Measurements from ENCODE around the gene CSNK1A1.
"Not testable (repeated sequence)": the region's sequence is repeated elsewhere in the genome, so short reads cannot be mapped to it uniquely, and the experiment has no call there.

Gene CSNK1A1

DNA sequence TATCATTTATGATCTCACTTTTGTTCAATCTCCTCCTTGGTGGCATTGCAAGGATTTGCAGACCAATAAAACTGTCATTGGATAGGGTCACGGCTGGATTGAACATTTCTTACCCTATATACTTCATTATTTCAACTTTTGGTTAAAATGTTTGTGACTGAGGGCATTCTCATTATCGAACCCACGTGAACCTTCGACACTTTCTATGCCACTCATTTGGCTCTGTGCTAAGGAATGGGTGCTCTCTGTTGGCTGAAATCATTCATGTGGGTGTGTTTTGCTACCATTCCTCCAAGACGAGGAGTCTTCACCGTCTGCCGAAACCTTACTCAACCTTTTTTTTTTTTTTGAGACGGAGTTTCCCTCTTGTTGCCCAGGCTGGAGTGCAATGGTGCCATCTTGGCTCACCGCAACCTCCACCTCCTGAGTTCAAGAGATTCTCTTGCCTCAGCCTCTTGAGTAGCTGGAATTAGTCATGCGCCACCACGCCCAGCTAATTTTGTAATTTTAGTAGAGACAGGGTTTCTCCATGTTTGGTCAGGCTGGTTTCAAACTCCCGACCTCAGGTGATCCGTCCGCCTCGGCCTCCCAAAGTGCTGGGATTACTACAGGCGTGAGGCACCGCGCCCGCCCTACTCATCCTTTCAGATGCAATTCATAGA lies 62.5 kb downstream of the CSNK1A1 start:
- DNase-seq = peak in 1 of 2 donors; percentile 11

DNA sequence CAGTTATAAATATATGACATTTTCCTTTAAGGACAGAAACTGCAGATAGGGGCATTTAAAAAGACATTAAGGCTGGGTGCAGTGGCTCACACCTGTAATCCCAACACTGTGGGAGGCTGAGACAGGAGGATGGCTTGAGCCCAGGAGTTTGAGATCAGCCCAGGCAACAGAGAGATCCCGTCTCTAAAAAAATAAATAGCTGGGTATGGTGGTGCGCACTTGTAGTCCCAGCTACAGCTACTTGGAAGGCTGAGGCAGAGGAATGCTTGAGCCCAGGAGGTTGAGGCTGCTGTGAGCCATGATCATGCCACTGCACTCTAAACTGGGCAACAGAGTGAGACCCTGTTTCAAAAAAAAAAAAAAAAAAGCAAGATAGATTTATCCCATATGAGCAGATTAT lies 63.6 kb downstream of the CSNK1A1 start:
- DNase-seq = no peak

DNA sequence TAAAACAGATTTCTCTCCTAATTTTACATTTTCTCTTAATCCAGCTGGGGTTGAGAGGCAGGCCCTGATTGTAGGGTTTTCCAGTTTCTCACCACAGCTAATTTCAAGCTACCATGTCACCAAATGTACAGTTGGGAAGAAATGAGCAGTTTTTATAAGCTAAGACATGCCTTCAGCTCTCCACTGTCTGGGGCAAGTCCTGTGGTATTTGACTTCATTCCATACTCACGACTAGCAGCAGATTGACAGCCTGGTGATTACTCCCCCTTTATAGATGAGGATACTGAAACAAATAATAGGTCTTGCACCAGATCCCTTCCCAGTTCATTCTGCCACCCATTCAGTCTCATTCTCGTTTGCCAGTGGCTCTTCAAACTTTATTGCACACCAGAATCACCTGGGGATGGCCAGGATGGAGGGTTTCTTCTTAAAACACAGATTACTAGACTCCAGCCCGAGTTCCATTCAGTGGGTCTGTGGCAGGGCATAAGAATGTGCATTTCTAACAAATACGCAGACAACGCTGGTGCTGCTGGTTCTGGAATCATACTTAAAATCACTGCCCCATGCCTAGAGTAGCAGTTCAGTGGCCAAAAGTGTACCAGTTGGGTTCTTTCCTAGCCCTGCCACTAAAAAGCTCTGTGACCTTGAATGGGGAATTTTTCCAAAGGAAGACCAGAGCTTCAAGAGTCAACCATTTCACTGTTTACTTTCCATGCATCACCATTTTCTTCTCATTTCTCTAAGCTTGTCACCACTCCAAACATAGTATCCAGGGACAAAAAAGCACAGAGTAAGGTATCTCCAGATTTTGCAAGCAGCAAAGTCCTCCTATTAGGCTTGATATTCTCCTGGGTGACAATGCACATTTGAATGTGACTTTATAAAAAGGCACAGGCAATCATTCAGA lies 64.3 kb downstream of the CSNK1A1 start:
- DNase-seq = no peak

DNA sequence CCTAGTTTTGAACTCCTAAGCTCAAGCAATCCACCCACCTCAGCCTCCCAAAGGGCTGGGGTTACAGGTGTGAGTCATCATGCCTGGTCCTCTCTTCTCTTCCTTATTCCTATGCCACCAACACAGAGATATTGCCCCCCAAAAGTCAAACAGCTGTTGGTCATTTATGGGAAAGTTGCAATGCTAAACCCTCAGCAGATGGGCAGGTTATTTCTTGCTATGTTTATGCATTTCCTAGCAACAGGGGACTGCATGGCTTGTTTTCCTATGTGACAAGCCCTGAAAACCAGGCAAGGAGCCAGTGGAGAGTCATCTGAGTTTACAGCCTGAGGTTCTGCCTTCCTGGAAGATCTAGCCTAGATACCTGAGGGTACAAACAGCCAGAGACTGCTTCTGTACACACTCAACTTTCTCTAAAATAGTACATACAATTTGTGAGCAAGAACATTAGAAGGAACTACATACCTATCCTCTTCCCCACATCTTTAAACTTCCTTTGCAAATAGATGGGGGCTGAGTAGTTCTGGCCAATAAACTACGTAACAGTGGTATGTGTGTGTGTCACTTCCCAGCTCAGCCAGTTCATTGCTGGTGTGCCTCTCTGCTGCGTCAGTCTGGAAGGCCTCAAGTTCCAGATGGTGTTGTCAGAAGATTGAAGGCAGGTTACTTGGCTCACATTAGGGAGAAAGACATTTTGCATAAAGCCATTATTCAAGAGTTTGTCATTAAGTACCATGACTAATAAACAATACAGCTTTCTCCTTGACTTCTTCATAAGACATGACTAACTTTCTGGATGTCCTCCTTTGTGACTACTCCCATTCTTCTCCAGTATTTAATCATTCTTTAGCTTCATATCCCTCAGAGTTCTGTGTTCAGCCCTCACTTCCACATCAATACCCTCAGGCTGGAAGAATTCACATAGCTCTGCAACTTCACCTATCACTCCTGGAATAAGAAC lies 65.3 kb downstream of the CSNK1A1 start:
- DNase-seq = no peak

DNA sequence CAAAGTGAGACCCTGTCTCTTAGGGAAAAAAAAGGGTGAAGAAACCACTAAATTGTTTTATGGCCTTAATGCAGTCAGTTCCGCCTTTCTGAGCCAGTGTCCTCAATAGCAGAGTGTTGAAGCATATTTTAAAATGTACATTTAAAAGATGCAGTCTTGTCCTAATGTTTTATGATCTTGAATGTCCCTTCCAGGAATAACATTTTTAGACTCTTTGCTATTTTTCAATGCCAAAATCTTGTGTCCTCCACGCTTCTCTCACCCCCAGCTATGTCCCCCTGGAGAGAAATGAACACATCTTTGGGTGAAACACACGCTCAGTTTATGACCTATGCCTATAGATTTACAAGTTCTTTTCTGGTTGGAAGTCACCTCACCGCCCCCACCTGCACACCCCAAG lies 69.8 kb downstream of the CSNK1A1 start:
- no peak for DNase-seq

DNA sequence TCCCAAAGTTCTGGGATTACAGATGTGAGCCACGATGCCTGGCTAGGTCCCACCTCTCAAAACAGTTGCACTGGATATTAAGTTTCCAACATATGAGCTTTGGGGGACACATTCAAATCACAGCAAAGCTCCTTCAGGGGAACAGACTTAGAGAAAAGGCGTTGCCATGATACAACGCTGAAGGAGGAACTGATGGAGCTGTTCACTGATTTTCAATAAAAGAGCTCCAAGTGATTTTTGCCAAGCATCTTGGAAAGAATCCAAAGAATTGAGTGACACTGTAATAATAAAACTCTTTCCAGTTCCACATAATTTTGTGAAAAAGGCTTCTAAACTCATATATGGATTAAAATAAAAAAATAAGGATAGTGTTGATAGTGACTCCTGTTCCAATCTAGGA lies 72.5 kb downstream of the CSNK1A1 start:
- DNase-seq = no peak

DNA sequence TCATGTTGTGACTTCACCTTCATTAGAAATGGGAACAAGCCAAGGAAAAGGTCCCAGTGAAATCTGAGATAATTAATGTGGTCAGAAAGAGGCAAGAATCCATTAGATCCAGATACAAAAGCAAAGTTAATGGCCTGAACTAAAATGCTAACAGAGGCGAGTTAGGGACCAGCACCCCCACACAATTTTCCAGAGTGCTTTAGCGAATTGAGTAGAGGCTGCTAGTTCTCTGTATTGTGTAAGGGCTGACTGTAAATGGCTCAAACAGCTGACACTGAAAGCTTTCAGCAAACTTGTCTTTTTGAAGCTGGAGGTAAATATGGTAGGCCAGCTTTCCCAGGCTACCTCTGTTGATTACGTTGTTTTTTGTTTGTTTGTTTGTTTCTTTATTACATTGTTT lies 75.5 kb downstream of the CSNK1A1 start:
- DNase-seq = no peak

DNA sequence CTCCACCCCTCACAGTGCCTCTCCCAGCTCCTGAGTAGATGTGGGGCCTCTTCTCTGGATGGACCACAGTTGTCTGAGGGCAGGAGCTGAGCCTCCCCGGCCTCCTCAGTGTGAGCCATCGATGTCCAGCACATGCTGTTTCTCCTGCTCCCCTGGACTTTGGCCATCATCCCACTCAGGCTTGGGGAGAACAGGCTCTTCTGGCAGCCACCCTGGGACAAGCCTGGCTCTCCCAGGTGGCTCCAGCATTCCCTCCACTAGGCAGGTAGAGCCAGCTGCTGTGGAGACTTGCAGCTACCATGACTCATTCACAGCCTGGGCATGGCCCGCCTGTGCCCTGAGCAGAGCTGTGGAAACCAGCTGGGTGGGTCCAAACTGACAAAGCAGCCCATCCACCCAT lies 77.0 kb downstream of the CSNK1A1 start:
- DNase-seq = no peak

DNA sequence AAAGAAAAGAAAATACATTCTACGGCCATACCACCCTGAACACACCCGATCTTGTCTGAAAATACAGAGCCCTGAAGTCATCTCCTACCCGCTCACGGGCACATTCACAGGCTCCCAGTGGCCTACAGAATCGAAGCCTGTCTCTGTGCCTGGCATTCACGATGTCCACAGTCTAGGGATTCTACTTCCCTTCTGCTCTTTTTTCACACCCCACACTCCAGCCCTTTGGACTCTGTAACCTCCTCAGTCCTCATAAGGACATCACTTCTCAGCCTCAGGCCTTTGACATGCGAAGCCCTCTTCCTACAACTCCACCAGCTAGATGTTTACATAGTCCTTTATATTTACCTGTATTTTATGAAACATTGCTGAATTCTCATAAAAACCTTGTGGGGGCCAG lies 77.8 kb downstream of the CSNK1A1 start:
- no peak for DNase-seq

DNA sequence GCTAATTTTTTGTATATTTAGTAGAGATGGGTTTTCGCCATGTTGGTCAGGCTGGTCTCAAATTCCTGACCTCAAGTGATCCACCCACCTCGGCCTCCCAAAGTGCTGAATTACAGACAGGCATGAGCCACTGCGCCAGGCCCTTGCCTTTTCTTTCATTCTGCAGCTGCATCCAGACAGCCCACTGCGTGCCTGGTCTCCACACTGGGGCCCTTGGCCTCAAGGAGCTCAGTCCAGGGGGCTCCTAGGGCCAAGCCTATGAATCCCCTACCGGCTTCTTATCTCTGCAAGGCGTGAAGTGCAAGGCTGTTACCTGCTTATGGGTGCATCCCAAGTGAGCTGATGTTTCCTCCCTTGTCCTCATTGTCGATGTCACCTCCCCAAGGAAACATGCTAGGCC lies 78.8 kb downstream of the CSNK1A1 start:
- no peak for DNase-seq

DNA sequence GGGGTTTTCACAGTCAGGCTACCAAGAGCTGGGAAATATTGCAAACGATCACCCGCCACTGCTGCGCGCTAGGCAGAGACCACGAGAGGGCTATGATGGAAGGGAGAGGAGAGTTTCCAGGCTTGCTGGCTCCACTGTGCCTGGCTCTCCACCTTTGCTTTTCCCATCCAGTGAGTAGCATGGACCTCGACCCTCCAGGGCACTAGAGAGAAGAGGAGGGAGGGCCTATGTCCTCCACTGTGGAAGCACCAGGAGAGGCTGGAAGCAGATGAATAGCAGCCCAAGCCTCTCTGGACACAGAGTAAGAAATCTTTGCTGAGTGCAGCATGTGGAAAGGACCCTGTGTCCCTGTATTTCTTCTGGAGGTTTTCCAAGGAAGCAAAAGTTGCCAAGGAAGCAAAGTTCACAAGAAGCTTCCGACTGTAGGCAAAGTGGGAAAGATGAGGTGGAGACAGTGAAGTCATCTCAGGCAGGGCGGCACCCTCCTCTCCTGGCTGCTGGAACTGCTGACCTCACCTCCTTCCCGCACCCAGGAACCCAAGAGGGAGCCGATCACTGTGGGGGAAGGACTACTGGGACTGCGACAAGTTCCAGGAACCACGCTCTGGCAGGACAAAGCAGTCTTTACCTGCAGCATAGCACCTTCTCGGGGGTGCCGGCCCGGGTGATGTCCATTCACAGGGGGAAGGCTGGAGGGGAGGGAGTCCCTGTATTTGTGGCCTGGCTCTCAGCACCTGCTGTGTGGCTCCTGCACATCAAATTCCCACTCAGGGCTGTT lies 79.6 kb downstream of the CSNK1A1 start:
- no peak for DNase-seq

DNA sequence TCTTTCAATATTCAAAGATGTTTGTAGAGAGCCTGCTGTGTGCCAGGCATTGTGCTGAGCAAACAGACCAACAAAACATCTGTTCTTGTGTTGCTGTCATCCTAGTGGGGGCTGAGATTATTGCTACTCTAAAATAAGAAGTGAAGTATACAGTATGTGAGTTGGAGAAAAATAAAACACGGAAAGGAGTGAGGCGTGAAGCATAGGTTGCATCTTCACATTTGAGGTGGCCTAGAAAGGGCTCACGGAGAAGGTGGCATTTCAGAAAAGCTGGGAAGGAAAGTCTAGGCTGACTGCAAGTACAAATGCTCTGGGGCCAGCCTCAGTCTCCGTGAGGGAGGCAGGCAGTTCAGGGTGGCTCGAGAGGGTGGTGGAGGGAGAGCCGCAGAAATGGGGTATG lies 80.3 kb downstream of the CSNK1A1 start:
- no peak for DNase-seq

DNA sequence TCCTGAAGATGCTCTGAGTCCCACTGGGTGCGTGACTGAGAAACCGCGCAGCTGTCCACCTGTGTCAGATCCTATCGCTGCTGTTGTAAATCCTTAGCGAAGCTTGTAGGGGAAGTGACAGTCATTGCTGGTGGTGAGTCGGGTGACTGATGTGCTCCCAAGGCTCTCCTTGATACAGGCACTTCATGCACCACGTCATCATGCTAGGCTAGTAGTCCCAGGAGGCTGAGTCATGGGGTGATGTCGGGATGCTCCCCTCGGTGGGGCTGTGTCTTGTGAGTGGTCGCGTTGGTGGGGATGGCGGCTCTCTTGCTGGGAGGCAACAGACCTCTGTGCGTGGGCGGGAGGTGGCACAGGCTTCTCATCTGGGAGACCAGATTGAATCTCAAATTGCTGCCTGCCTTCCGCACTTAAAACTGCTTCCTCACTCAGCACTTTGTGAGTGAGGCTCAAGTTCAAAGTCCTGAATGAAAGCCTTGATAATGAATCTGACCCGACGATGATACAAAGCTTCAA lies 84.7 kb downstream of the CSNK1A1 start:
- DNase-seq = no peak

DNA sequence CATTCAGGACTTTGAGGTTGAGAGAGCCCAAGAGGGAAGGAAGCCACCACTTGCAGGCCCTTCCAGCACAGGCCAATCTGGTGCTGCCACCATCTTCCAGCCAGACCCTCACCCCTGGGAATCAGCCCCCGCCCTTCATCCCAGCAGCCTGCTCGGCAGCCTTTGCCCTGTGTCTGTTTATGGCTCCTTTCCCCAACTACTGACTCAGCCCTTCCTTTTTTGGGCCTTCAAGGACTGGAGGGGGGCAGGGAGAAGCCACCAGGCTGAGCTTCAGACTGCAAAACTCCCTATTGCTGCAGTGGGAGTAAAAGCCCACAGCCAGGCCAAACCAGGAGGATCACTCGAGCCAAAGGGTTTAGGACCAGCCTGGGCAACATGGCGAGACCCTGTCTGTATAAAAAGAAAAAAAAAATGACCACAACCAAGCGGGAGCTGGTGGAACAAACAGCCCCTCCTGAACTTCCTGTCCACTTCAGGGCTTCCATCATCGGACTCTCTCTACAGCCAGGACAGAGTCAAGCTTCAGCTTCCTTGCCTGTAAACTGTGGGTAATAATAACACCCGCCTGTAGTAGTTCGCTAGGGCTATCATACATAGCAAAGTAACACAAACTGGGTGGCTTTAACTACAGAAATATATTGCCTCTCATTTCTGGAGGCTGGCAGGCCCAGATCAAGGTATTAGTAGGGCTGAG lies 86.3 kb downstream of the CSNK1A1 start:
- DNase-seq = no peak

DNA sequence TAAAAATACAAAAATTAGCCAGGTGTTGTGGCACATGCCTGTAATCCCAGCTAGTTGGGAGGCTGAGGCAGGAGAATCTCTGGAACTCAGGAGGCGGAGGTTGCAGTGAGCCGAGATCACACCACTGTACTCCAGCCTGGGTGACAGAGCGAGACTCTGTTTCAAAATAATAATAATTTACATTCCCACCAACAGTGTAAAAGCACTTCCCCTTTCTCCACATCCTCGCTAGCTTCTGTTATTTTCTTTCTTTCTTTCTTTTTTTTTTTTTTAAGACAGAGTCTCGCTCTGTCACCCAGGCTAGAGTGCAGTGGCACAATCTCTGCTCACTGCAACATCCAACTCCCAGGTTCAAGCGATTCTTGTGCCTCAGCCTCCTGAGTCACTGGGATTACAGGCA lies 89.3 kb downstream of the CSNK1A1 start:
- DNase-seq = not testable (repeated sequence)

DNA sequence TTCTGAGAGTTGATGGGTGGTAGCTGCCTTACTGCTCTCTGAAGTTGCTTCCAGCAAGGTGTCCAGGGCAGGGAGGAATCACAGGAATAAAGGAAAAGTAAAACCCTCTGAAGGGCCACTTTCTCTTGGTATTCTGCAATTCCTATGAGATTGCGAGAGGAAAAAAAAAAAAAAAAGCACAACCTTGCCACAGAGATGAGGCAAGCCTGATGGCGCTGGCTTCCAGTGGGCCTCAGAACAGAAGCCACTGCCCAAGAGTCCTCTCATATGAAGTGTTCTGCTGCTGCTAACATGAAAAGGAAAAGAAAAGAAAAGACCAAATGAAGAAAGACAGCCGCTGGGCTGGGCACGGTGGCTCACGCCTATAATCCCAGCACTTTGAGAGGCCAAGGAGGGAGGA lies 91.3 kb downstream of the CSNK1A1 start:
- DNase-seq = no peak

DNA sequence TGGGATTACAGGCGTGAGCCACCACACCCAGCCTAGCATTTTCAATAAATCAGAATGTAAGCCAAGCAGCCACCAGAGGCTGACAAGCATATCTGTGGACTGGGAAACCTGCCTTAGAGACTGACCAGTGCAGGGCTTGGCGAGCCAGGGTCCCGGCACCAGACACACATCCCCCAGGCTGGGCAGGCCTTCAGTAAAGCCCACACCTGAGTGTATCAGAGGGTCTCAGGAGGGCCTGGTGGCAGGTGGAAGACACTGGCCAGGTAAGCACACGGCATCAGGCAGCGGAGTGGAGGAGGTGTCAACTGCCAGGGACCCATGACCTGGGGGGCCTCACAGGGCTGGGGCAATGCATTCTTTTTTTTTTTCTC lies 93.9 kb downstream of the CSNK1A1 start:
- no peak for DNase-seq

DNA sequence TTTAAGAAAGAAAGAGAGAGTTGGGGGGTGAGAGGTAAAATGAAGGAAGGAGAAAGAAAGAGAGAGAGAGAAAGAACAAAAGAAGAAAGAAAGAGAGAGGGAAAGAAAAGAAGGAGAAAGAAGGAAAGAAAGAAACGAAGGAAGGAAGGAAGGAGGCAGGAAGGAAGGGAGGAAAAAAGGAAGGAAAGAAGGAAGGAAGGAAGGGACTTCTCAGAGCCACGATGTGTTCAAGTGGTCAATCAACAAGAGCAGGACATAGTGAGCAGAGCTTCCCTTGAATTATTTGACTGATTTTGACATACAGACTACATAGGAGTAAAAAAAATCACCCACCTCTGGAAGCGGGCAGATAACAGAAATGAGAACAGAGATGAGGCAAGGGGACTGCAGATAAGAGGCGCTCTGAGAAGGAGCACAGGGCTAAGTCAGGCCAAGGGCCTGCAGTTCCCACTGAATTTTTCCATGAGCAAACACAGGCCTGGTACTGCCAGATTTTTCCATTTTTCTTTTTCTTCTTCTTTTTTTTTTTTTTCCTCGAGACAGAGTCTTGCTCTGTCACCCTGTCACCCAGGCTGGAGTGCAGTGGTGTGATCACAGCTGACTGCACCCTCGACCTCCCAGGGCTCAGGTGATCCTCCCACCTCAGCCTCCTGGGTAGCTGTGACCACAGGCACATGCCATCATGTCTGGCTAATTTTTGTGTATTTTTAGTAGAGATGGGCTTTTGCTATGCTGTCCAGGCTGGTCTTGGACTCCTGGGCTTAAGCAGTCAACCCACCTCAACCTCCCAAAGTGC lies 94.4 kb downstream of the CSNK1A1 start:
- no peak for DNase-seq

DNA sequence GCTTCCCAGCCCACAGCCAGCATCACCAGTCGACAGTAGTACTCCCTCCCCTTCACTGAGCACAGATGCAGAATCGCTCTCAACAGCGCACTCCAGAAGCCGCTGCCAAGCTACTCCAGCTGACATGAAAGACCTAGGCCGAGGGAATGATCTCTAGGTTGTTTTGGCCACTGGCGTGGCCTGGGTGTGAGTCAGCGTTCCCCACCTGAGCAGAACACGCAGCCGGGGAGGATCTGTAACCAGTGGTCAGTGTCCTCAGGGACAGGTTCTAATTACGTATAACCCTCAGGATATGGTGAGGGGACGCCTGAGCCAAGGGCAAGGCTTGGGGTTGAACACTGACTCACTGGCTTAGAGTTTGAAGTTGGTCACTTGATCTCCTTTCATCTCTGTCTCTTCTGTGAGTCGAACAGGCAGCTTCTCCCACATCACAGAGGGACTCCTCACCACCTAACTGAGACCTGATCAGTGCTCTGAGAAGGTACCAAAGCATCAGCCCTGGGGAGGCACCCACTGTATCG lies 95.3 kb downstream of the CSNK1A1 start:
- DNase-seq = no peak

DNA sequence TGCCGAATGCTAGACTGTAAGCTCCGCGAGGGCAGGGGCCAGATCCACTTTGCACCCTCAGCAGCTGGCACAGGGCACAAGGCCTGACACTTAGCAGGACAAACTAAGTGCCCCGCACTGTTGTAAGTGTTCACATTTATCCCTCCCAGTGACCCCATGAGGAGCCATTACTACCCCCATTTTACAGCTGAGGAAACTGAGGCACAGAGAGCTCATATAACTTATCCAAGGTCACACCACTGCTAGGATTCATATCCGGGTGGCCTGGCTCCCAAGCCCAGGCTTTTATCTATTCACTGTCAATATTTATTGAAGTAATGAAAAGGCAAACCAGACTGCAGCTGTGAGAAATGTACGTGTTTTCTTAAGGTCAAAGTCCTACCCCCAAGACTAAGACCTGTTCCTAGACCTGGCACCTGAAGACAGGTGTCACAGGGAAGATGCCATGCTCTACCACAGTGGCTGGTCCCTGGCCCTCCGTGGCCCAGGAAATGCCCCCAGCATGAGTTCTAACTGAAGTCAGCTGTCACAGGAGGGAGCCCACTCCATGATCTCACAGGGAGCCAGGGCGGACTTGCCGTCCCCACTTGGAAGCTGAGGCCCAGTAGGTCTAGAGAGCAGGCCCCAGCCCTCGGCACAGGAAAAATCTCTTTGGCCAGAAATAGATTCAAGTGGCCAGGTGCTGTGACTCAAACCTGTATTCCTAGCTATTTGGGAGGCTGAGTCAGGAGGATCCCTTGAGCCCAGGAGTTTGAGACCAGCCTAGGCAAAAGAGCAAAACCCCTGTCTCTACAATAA lies 97.4 kb downstream of the CSNK1A1 start:
- no peak for DNase-seq

Data from CD4-positive, alpha-beta T cell treated with Interleukin-1 beta for 1 hour (primary cell).